CD14-positive monocyte (primary cell): ENCODE measurements around the gene STK32A. TPM values are rescaled to one million over a fixed set of nuclear protein-coding genes. Genes with fewer than 3 reads are reported as not detected.

ENCODE experiments used
- DNase-seq, 3 donors: peaks; one replicate each; pipeline ENCODE4 v3.0.0-alpha.2; 2011 to 2022
- H2AFZ ChIP-seq: 2 replicates; pipeline ENCODE4 v1.6.0; 2012; ENCODE audit warnings: mild to moderate bottlenecking, low read depth, low read length, inconsistent platforms; ENCODE audit not compliant: insufficient read depth, poor library complexity, severe bottlenecking
- H3K27ac ChIP-seq, 2 donors: 1 replicate in 1 of 2; 2 replicates in 1 of 2; pipeline ENCODE4 v1.5.1; 2012 to 2013; ENCODE audit warnings: low read length in 2 of 2, control low read depth in 1 of 2, inconsistent platforms in 1 of 2, low read depth in 1 of 2, mild to moderate bottlenecking in 1 of 2
- H3K27me3 ChIP-seq, 2 donors: one replicate each; pipeline versions ENCODE4 v1.6.0 to v1.6.1; 2011 to 2013; ENCODE audit warnings: low read length in 2 of 2; ENCODE audit not compliant: control insufficient read depth in 2 of 2, insufficient read depth in 2 of 2
- H3K36me3 ChIP-seq, 2 donors: replicated peaks in 1 of 2; 1 replicate in 1 of 2; 2 replicates in 1 of 2; pipeline versions ENCODE4 v1.5.1 to v1.6.1; 2012 to 2013; ENCODE audit warnings: low read length in 2 of 2, control low read depth in 1 of 2, inconsistent platforms in 1 of 2, mild to moderate bottlenecking in 1 of 2; ENCODE audit not compliant: insufficient read depth in 2 of 2, control insufficient read depth in 1 of 2
- H3K4me1 ChIP-seq, 2 donors: 1 replicate in 1 of 2; 2 replicates in 1 of 2; pipeline versions ENCODE4 v1.5.1 to v1.6.1; 2012 to 2013; ENCODE audit warnings: low read length in 2 of 2, control low read depth in 1 of 2, inconsistent platforms in 1 of 2, mild to moderate bottlenecking in 1 of 2, moderate library complexity in 1 of 2; ENCODE audit not compliant: insufficient read depth in 2 of 2, control insufficient read depth in 1 of 2
- H3K4me2 ChIP-seq: replicated peaks from 2 replicates; pipeline ENCODE3; 2012; ENCODE audit warnings: low read length, moderate library complexity, mild to moderate bottlenecking; ENCODE audit not compliant: poor library complexity, severe bottlenecking; ENCODE audit errors: extremely low read depth
- H3K4me3 ChIP-seq, 3 experiments: fragments of 200-600 bp in 1 of 3; sonication (generic) in 1 of 3; replicated peaks in 1 of 3; 1 replicate in 2 of 3; 2 replicates in 1 of 3; pipeline ENCODE4 v1.5.1; 2011 to 2013; ENCODE audit warnings: low read length in 3 of 3, mild to moderate bottlenecking in 3 of 3, control low read depth in 2 of 3, low read depth in 2 of 3, inconsistent platforms in 1 of 3, moderate library complexity in 1 of 3
- H3K79me2 ChIP-seq: 2 replicates; pipeline ENCODE4 v1.6.0; 2012; ENCODE audit warnings: mild to moderate bottlenecking, control low read depth, inconsistent platforms, low read length, moderate library complexity; ENCODE audit not compliant: insufficient read depth
- H3K9ac ChIP-seq: 2 replicates; pipeline ENCODE4 v1.6.0; 2017; ENCODE audit warnings: low read length, mild to moderate bottlenecking; ENCODE audit not compliant: insufficient read depth, poor library complexity, severe bottlenecking
- H3K9me3 ChIP-seq, 2 donors: replicated peaks in 1 of 2; 1 replicate in 1 of 2; 2 replicates in 1 of 2; pipeline versions ENCODE4 v1.5.1 to v1.6.1; 2012 to 2013; ENCODE audit warnings: low read length in 2 of 2, control low read depth in 1 of 2; ENCODE audit not compliant: control insufficient read depth in 1 of 2, insufficient read depth in 1 of 2
- H4K20me1 ChIP-seq: 2 replicates; pipeline ENCODE4 v1.6.0; 2012; ENCODE audit warnings: mild to moderate bottlenecking, low read length, control low read depth, moderate library complexity; ENCODE audit not compliant: insufficient read depth
- H3K27ac Mint-ChIP-seq, 7 donors: one replicate each; pipeline ENCODE4 v1.8.0; 2020; ENCODE audit warnings: mild to moderate bottlenecking in 7 of 7, mixed read lengths in 7 of 7, moderate library complexity in 6 of 7, inconsistent platforms in 2 of 7
- H3K27me3 Mint-ChIP-seq, 3 donors: one replicate each; pipeline ENCODE4 v1.8.0; 2021 to 2022; ENCODE audit warnings: low read depth in 3 of 3, mild to moderate bottlenecking in 3 of 3, mixed read lengths in 3 of 3, moderate library complexity in 3 of 3, inconsistent platforms in 1 of 3
- H3K36me3 Mint-ChIP-seq, 2 donors: one replicate each; pipeline ENCODE4 v1.8.0; 2020; ENCODE audit warnings: mixed read lengths in 2 of 2, inconsistent platforms in 1 of 2, mild to moderate bottlenecking in 1 of 2
- H3K4me1 Mint-ChIP-seq: one replicate; pipeline ENCODE4 v1.8.0; 2020; ENCODE audit warnings: mild to moderate bottlenecking, mixed read lengths
- H3K4me3 Mint-ChIP-seq, 2 donors: one replicate each; pipeline ENCODE4 v1.8.0; 2020; ENCODE audit warnings: mild to moderate bottlenecking in 2 of 2, mixed read lengths in 2 of 2, moderate library complexity in 1 of 2
- H3K9me3 Mint-ChIP-seq, 7 donors: one replicate each; pipeline ENCODE4 v1.8.0; 2020 to 2022; ENCODE audit warnings: mixed read lengths in 7 of 7, mild to moderate bottlenecking in 6 of 7, moderate library complexity in 6 of 7, inconsistent platforms in 2 of 7
- WGBS: methylation state at CpG from one replicate; pipeline ENCODE4 v1.1.5; 2013; ENCODE audit warnings: missing lambda C conversion rate; ENCODE audit not compliant: insufficient coverage; 5-methylcytosine and 5-hydroxymethylcytosine counted together
- intact Hi-C, 2 donors: fragments of 100-400 bp; cut with micrococcal nuclease; formaldehyde crosslinking; loops; one replicate each; pipeline versions ENCODE4 v1.15.0 to v1.15.1; 2023
- polyA plus RNA-seq, 3 donors: library from polyadenylated mRNA; depleted of rRNA in 1 of 3; unstranded in 2 of 3; stranded (reverse) in 1 of 3; fragments of 300-500 nt in 2 of 3; fragments of >200 nt in 1 of 3; fragmentation: Illumina TruSeq in 2 of 3; gene quantifications; 1 replicate in 2 of 3; 2 replicates in 1 of 3; pipeline ENCODE4 v1.2.3, GENCODE V29; 2012 to 2021
- TF ChIP-seq, protein P1 (sequence below): fragments of 200-600 bp; IDR thresholded peaks from one replicate; pipeline ENCODE4 v1.8.0; 2022; ENCODE audit warnings: antibody characterized with exemption, mild to moderate bottlenecking

The STK32A gene
- polyA plus RNA-seq, 3 donors: not detected

DNA sequence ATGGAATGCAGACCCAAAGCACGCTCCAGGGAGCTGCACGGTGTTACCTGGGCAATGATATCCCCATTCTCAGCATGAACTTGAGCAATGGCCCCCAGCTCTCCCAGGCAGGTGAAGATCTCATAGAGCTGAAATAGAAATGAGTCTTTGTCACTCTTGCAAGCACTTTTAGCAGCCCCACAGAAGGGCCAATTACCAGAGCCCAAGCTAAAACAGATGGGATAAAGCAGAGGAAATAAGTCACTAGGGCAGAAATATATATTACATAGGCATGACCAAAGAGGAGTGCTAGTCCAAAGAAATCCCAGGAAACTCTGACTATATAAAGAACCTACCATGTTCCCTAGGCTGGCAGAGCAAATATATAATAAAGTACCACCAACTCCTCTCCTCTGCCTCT lies 177.7 kb downstream of the STK32A start:
- no peaks in the 10 kb centered on the region for H3K9me3 ChIP-seq
- no peaks in the 10 kb centered on the region for H3K79me2 ChIP-seq
- Mint-ChIP-seq H3K4me3 (no peak overlapping the region), H3K4me1 (no peaks in the 10 kb centered on the region), H3K9me3 (peaks cover 0 to 2% (median 0%) of the 10 kb centered on the region in 7 donors), H3K36me3 (no peaks in the 10 kb centered on the region), H3K27me3 (peaks cover 0 to 2% (median 0%) of the 10 kb centered on the region in 3 donors), H3K27ac (no peak overlapping the region)
- TF ChIP-seq, protein P1, sequence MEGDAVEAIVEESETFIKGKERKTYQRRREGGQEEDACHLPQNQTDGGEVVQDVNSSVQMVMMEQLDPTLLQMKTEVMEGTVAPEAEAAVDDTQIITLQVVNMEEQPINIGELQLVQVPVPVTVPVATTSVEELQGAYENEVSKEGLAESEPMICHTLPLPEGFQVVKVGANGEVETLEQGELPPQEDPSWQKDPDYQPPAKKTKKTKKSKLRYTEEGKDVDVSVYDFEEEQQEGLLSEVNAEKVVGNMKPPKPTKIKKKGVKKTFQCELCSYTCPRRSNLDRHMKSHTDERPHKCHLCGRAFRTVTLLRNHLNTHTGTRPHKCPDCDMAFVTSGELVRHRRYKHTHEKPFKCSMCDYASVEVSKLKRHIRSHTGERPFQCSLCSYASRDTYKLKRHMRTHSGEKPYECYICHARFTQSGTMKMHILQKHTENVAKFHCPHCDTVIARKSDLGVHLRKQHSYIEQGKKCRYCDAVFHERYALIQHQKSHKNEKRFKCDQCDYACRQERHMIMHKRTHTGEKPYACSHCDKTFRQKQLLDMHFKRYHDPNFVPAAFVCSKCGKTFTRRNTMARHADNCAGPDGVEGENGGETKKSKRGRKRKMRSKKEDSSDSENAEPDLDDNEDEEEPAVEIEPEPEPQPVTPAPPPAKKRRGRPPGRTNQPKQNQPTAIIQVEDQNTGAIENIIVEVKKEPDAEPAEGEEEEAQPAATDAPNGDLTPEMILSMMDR: no peak
- WGBS: 100% methylated on average over 1 of the region's 2 CpGs
- no peak for DNase-seq
- intact Hi-C loops: no loop called here
- H3K9ac ChIP-seq: no peak overlapping the region
- H3K4me2 ChIP-seq: no peak overlapping the region
- no peaks in the 10 kb centered on the region for H3K4me1 ChIP-seq
- H2AFZ ChIP-seq: no peak overlapping the region
- no peaks in the 10 kb centered on the region for H3K36me3 ChIP-seq
- H4K20me1 ChIP-seq: no peaks in the 10 kb centered on the region
- H3K4me3 ChIP-seq: no peak overlapping the region
- no peaks in the 10 kb centered on the region for H3K27me3 ChIP-seq
- no peak overlapping the region for H3K27ac ChIP-seq

DNA sequence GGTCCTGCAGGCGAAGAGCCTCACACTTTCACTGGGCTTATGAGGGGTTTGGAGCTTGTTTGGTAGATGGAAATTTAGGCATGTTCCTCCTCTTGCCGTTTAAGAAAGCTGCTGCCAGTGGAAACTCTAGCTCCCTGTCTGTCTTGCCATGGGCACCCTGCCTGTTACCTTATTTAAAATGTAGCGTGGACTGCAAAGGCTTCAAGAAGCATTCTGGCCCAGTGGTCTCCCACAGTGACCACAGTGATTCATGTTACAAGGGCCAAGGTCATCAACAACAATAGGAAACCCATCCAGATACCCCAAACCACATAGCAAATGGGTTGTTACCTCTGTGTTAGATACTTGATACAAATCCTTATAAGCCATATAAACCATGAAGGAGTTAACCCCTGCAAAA lies 178.4 kb downstream of the STK32A start:
- Histone ChIP-seq H3K4me3 (no peak overlapping the region), H3K9me3 (no peaks in the 10 kb centered on the region), H3K4me2 (no peak overlapping the region), H3K27ac (no peak overlapping the region), H3K4me1 (no peaks in the 10 kb centered on the region), H3K27me3 (no peaks in the 10 kb centered on the region), H2AFZ (no peak overlapping the region), H3K9ac (no peak overlapping the region), H4K20me1 (no peaks in the 10 kb centered on the region), H3K79me2 (no peaks in the 10 kb centered on the region), H3K36me3 (no peaks in the 10 kb centered on the region)
- TF ChIP-seq, protein P1: no peak
- H3K4me1 Mint-ChIP-seq: no peaks in the 10 kb centered on the region
- H3K9me3 Mint-ChIP-seq: peaks cover 0 to 2% (median 0%) of the 10 kb centered on the region in 7 donors
- intact Hi-C loops: no loop called here
- DNase-seq: no peak
- no peak overlapping the region for H3K27ac Mint-ChIP-seq
- H3K36me3 Mint-ChIP-seq: no peaks in the 10 kb centered on the region
- 100% methylated on average over 2 of the region's 3 CpGs for WGBS
- H3K4me3 Mint-ChIP-seq: no peak overlapping the region
- H3K27me3 Mint-ChIP-seq: peaks cover 0 to 2% (median 0%) of the 10 kb centered on the region in 3 donors
